ENCODE measurements around the gene HNRNPA1.

- TF ChIP-seq POLR2A (IDR thresholded peaks at IDR 0.05): no peak
- TF ChIP-seq CTCF (IDR thresholded peaks at IDR 0.05): no peak
- no peak for TF ChIP-seq POLR2AphosphoS5 (IDR thresholded peaks at IDR 0.05)
Measured at GRCh38 chr12:54239620-54240019, 40.9 kb upstream of the HNRNPA1 start.

All from sigmoid colon (tissue), 4 donors.